ENCODE data around the gene MIX23. TPM values are rescaled to one million over a fixed set of nuclear protein-coding genes. Genes with fewer than 3 reads are reported as not detected.

Gene MIX23
- total RNA-seq, 1 donor from 2014 or later: 44.9 TPM

GRCh38 chr3:122365073-122365472 lies 18.0 kb downstream of the MIX23 start:
- Mint-ChIP-seq H3K27me3 (no peaks in the 10 kb centered on the region), H3K9me3 (no peaks in the 10 kb centered on the region), H3K36me3 (peaks cover 23% of the 10 kb centered on the region), H3K27ac (peak overlapping the region; percentile 83), H3K4me3 (no peak overlapping the region), H3K4me1 (ENCODE audit: unreplicated experiment) (no peaks in the 10 kb centered on the region)
- no peak for DNase-seq (ENCODE audit: extremely low spot score, unreplicated experiment)
- no peak for TF ChIP-seq CTCF (conservative IDR thresholded peaks at IDR 0.05)

- Mint-ChIP-seq H3K27me3 (no peaks in the 10 kb centered on the region), H3K4me1 (ENCODE audit: unreplicated experiment) (no peaks in the 10 kb centered on the region), H3K4me3 (peak overlapping the region; percentile 12), H3K9me3 (no peaks in the 10 kb centered on the region), H3K27ac (peak overlapping the region; percentile 83), H3K36me3 (peaks cover 23% of the 10 kb centered on the region)
- no peak for TF ChIP-seq CTCF (conservative IDR thresholded peaks at IDR 0.05)
- no peak for DNase-seq (ENCODE audit: extremely low spot score, unreplicated experiment)
These were observed 18.5 kb downstream of the MIX23 start for GRCh38 chr3:122364490-122364889.

- H3K36me3 Mint-ChIP-seq: peaks cover 13% of the 10 kb centered on the region
These were observed 21.0 kb downstream of the MIX23 start for GRCh38 chr3:122362026-122362425.

GRCh38 chr3:122358703-122359032 lies 24.4 kb downstream of the MIX23 start:
- Mint-ChIP-seq H3K27me3 (no peaks in the 10 kb centered on the region), H3K9me3 (no peaks in the 10 kb centered on the region), H3K4me1 (ENCODE audit: unreplicated experiment) (no peaks in the 10 kb centered on the region), H3K4me3 (no peak overlapping the region), H3K36me3 (peaks cover 4% of the 10 kb centered on the region), H3K27ac (peak overlapping the region; percentile 77)
- DNase-seq (ENCODE audit: extremely low spot score, unreplicated experiment): no peak
- no peak for TF ChIP-seq CTCF (conservative IDR thresholded peaks at IDR 0.05)

More at GRCh38 chr3:122362026-122362425, 21.0 kb downstream of the MIX23 start:
- Mint-ChIP-seq H3K27ac (no peak overlapping the region), H3K27me3 (no peaks in the 10 kb centered on the region), H3K4me1 (ENCODE audit: unreplicated experiment) (no peaks in the 10 kb centered on the region), H3K4me3 (no peak overlapping the region), H3K9me3 (no peaks in the 10 kb centered on the region)
- no peak for TF ChIP-seq CTCF (conservative IDR thresholded peaks at IDR 0.05)
- no peak for DNase-seq (ENCODE audit: extremely low spot score, unreplicated experiment)

GRCh38 chr3:122357828-122358702 lies 25.0 kb downstream of the MIX23 start:
- no peak for TF ChIP-seq CTCF (conservative IDR thresholded peaks at IDR 0.05)
- H3K27me3 Mint-ChIP-seq: no peaks in the 10 kb centered on the region
- peak overlapping the region; percentile 0 for H3K4me3 Mint-ChIP-seq
- DNase-seq (ENCODE audit: extremely low spot score, unreplicated experiment): no peak
- peaks cover 4% of the 10 kb centered on the region for H3K36me3 Mint-ChIP-seq
- H3K4me1 Mint-ChIP-seq (ENCODE audit: unreplicated experiment): no peaks in the 10 kb centered on the region
- peak overlapping the region; percentile 77 for H3K27ac Mint-ChIP-seq
- no peaks in the 10 kb centered on the region for H3K9me3 Mint-ChIP-seq
